Hypothalamus (tissue), 51 donors: ENCODE measurements around the gene NELL1.
"Not testable (repeated sequence)": the region's sequence is repeated elsewhere in the genome, so short reads cannot be mapped to it uniquely, and the experiment has no call there.

Source experiments
- DNase-seq, 51 donors: peaks; one replicate each; lab custom pipeline; 2025; lab: John Stamatoyannopoulos, UW

NELL1 gene

DNA sequence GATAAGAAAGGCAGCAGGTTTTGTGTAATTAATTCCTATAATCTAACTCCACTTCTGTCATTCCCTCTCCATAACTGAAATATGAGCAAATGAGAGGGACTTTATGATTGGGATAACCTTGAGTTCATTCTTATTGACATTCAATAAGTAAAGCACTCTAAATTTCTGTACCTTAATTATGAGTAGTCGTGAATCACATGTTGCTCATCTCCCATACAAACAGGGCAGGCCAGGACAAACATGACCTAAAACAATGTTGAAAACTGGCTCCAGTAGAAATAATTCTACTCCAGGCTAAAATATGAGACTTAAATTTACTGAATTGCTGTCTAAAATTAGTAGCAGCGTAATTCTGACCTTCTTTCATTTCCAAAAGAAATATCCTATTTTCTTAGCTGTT, 505.4 kb downstream of the NELL1 start:
- no peak for DNase-seq

DNA sequence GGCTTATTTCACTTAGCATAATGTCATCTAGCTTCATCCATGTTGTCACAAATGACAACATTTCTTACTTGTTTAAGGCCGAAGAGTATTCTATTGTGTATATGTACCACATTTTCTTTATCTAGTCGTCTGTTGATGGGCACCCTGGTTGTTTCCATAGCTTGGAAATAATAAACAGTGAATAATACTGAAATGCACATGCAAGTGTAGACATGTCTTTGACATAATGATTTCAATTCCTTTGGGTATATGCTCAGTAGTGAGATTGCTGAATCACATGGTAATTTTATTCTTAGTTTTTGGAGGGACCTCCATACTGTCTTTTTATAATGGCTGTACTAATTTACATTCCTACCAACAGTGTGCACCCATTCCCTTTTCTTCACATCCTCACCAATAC, 508.0 kb downstream of the NELL1 start:
- DNase-seq, result no peak

DNA sequence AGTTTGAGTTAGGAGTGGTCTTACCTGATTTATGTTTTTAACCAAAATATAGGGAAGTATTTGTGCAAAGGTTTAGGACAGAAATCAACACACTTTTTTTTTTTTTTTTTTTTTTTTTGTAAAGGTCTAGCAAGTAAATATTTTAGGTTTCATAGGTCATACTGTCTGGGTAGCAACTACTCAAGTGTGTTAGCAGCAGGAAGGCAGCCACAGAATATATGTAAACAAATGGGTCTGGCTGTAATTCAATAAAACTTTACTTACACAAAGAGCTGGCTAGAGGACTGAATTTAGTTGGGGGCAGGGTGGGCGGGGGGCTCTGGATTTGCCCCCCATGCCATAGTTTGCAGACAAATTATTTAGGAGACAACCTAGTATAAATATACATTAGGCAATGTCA, 510.4 kb downstream of the NELL1 start:
- no peak for DNase-seq

DNA sequence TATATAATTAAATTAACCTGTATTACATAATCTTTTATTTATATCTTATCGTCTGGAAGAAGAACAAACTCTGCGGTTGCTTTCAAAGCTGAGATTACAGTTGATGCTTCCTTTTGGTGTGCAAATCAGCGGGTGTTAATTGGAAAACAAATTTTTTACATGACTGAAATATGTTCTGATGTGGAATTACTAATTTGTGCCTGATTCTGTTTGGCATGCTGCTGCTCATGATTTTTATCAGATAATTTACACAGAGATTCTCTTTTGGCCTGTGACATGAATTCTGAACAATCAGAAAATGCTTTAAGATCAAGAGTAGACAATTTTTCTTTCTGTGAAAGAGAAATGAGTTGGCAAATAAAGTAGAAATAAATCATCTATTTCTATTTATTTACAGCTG, 510.8 kb downstream of the NELL1 start:
- DNase-seq, result no peak

DNA sequence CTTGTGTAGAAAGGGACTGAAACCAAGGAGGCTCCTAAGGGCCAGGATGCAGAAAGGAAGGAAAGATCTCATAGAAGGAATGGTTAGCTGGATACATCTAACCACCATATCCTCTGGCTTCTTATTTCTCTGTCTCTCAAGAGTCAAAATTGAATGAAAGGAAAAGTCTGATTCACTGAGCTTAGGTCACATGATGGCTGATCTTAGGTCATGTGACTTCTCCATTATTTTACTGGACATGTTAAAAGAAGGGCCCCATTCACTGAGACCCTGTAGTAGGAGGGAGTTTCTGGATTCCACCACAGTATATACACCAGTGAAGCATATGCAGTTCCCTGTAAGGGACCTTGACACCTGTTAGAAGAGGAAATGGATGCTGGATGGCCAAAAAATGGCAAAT, 516.6 kb downstream of the NELL1 start:
- DNase-seq, result no peak

DNA sequence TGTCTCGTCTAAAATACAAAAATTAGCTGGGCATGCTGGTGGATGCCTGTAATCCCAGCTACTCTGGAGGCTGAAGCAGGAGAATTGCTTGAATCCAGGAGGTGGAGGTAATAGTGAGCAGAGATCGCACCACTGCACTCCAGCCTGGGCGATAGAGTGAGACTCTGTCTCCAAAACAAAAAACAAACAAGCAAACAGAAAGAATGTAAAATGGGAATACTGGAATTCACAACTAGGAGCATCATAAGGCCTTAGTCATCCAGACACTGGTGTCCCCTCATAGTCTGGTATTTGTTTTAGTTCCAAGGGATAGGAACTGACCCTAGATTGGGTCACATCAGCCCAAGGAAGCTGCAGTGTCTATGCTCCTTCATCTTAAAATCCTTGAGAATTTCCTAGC, 520.8 kb downstream of the NELL1 start:
- DNase-seq, result no peak

DNA sequence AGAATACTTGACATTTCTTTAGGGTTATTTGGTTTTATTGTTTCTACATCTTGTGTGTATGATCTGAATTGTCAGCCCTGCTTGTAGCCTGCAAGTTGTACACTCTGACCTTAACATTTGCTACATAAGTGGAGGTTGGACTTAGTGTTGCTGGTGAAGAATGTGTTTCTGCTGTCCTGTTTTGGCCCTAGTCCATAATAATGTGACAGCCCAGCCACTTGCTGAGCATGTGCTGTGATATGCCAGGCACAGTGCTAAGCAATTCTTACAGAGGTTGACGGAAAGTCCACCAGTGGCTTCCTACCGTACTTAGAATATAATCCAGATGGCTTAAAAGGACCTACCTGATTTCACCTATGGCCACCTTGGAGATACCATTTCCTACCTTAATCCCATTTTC, 526.6 kb downstream of the NELL1 start:
- no peak for DNase-seq

DNA sequence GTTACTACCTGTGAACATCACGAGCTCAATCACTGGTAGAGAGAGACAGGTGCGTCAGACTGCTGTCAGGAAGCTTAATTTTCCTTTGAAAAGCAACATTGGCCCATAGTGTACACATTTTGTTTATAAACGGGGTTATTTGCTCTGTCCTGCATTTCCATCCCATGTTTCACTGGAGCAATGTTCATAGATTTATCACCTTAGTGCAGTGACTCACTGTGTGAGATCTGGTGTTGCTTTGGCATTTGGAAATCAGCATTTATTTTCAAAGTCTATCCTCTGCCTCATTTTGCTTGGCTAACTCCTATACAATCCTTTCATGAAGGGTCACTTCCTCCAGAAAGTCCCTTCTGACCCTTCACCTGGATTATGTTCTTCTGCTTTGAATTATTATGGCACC, 529.1 kb downstream of the NELL1 start:
- no peak for DNase-seq

DNA sequence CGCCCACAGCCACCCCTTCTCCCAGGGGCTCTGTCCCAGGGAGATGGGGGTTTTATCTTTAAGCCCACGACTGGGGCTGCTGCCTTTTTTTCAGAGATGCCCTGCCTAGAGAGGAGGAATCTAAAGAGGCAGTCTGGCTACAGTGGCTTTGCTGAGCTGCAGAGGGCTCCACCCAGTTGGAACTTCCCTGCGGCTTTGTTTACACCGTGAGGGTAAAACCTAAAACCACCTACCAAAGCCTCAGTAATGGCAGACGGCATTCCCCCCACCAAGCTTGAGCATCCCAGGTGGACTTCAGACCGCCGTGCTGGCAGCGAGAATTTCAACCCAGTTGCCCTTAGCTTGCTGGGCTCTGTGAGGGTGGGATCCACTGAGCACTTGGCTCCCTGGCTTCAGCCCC, 535.8 kb downstream of the NELL1 start:
- DNase-seq, result no peak

DNA sequence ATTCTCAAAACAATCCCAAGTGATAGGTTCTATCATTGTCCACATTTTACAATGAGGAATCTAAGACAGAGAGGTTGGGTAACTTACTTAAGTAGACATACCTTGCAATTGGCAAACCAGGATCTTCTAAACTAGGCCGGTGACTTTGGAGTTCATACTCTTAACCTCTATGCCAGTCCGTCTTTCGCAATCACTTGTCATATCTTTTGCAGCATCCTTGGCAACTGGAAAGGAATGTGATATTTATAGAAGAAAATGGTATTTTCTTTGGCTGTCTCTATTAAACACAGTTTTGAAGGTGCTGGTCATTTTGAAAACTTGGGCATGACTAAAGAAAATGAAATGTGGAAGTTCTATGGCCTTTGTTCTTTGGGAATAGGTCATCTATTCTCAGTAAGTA, 556.5 kb downstream of the NELL1 start:
- DNase-seq, result no peak

DNA sequence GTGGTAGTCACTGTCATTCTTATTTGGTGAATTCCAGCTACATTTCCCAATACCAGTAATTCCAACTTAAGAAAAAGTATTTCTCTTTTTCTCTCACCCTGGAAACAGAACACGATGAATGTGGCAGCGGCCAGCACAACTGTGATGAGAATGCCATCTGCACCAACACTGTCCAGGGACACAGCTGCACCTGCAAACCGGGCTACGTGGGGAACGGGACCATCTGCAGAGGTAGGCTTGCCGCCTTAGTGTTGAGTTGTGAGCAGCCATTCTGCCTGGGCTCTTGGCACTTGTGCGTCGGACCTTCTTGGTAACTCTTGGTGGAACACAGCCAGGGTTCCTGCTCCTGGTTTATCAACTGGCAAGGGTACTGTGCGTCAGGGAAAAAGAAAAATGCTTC, 559.8 kb downstream of the NELL1 start:
- DNase-seq, result no peak

DNA sequence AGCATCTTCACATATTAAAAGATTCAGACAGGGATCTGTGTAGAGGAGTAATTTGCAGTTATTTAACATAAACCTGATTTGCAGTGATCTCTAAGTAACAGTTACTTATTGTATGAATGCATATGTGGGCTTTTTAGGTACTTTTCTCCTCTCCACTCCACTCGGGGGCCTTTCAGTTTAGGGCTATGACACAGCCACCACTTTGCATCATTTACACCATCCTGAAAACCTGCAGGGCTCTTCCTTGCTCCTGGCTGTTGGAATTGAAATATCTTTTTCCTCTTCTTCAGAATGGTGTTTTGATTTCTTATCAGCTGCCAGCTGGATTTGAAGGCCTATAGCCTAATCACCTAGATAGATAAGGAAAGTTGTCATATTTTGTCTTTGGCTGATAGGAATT, 580.8 kb downstream of the NELL1 start:
- no peak for DNase-seq

DNA sequence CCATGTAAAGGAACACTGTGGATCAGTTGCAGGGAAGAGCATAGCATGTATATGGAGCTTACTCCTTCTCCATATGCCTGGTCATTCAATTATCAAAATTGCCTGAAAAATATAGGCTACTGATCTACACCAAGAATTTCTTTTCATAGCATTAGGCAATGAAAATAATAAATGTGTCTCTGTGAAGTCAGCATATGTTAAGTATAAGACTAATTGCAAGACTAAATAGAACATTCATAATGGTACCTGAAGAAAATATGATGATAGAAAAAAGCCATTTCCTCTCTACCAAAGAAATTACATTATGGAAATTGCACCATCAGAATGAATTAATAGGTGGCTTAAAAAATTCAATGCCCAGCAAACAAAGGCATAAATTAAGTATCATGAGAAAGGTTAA, 584.7 kb downstream of the NELL1 start:
- no peak for DNase-seq

DNA sequence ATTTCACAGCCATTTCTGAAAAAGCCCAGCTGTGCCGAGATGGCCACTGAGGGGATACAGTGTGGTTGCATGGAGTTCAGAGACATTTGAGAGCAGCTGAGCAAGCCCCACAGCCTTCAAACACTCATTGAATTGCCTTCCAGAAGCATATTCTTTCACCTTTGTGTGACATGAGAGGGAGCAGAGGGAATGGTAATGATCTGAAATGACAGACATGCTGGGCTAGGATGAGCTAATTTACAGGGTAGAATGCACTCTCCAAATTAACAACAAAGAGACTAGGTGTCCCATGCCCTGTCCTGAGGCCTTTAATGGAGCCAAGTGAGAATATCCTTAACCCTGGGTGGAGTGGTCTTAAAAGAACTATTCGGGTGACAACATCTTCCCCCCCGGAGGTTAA, 585.4 kb downstream of the NELL1 start:
- no peak for DNase-seq

DNA sequence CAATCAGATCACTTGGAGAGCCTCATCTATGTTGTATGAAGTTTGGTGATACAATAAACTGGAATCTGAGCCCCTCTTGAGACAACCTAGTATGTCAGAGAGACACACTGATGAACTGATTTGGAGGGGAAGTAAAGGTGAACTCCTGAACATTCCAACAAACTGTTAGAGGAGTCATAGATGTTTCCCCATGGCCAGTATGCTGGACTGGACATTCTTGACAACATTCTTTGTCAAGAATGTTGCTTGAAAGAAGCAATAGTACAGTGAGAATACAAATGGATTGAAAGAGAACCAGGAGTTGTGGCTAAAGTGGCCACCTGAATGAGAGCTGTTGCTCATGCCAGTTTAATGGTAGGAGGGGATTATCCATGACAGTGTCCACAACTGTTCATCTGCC, 588.1 kb downstream of the NELL1 start:
- no peak for DNase-seq

DNA sequence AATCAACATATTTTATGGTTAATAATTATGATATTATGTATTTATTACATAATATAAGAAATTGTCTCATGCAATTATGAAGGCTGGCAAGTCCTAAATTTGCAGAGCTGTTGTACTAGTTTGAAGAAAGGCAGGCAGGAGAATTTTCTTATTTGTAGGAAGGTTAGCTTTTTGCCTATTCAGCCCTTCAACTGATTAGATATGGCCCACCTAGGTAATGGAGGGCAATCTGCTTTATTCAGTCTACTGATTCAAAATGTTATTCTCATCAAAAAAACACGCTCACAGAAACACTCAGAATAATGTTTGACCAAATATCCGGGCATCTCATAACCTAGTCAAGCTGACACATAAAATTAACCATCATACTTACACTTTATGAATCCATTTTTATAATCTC, 589.0 kb downstream of the NELL1 start:
- no peak for DNase-seq

DNA sequence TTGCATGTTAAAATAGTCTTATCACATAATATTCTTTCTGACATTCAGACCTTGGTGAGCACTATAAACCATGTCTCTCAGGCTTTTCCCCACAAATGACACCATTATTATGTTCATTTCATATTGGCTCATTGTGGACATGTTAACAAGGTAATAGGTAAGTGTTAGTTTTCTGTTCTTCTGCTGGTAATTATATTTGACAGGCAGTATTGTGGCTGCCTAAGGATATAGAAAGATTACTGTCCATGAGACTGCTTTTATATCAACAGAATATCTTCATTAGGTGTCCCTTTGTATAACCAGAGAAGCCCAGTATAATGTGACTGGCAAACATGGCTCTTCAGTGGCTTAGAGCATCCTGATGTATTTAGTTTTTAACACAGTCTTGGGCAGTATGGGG, 590.7 kb downstream of the NELL1 start:
- DNase-seq, result no peak

DNA sequence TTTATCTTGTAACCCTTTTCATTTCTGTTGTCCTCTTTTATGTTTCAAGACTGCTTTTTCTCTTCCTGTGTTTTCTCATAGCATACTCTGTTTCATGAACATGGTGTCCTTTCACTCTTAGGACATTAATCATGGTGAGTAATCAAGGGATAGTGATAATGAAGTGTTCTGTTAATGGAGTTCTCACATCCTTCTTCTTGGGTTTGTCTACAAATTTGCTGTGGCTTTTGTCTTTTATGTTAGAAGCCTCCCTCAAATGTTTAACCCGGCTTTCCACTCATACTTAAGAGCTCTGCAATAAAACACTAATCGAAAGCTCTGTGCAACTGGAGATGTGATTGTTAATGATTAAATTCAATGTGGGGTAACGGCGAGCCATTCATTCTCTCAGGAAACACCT, 593.6 kb downstream of the NELL1 start:
- DNase-seq, result no peak

DNA sequence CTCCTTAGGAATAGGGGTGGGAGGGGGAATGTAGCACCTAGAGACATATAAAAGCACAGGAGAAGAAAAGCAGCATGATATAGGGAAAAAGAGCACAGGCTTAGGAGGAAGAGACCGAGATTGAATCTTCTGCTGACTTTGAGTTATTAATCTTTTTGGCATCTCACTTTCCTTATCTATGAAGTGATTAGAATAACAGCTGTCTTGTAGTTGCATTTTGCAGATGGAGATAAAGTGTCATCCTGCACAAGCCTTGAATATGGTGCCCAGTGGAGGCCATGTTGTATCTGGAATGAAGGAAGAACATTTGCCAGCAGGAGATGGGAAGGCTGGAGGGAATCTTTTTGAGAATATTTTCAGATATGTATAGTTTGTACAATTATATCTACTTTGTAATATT, 594.7 kb downstream of the NELL1 start:
- no peak for DNase-seq

DNA sequence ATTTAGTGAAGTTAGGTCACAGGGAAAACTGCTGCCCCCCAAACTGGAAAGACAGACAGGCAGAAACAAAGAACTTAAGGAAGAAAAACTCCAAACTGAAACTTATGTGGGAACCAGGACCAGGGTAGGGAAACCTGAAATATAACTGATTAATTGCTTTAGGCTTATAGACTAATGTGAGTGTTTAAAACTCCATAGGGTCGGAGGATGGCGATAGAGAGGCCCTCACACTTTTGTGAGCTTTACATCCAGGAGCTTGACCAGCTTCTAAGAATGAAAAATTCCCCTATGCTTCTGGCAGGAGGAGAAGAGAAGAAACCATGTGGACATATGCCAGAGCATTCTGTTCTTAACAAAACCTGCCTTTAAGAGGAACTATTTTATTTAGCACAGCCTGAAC, 598.6 kb downstream of the NELL1 start:
- DNase-seq, result no peak

DNA sequence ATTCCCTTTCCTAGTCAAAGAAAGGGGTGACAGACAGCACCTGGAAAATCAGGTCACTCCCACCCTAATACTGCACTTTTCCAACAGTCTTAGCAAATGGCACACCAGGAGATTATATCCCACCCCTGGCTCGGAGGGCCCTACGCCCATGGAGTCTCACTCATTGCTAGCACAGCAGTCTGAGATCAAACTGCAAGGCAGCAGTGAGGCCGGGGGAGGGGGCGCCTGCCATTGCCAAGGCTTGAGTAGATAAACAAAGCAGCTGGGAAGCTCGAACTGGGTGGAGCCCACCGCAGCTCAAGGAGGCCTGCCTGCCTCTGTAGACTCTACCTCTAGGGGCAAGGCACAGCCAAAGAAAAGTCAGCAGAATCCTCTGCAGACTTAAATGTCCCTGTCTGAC, 602.8 kb downstream of the NELL1 start:
- DNase-seq, result not testable (repeated sequence)

DNA sequence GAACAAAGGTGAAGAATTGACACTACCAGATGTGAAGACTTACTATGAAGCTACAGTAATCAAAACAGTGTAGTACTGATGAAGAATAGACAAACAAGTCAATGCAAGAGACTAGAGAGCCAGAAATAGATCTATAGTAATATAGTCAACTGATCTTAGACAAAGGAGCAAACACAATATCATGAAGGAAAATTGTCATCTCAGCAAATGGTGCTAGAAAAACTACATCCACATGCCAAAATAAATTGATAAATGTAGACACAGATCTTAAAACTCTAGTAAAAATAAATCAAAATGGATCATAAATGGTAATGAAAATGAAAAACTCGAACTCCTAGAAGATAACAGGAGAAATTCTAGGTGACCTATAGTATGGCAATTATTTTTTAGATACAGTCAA, 609.5 kb downstream of the NELL1 start:
- no peak for DNase-seq

DNA sequence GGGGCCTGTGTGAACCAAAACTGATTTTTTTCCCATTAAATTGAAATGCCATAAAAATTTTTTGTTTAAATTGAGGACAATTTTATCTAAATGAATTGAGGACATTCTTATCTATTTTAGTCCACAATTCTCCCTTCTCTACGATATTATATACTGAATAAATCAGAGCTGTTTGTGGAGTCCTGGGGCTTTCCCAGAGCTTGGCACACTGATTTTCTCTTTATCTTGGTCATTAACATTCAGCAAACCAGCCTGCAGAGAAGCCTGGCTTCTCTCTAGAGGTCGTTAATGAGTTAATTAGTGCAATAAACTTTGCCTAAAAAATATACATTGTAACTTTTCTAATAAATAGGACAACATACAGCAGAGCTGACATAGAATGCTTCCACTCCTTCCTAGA, 615.7 kb downstream of the NELL1 start:
- DNase-seq, result no peak

DNA sequence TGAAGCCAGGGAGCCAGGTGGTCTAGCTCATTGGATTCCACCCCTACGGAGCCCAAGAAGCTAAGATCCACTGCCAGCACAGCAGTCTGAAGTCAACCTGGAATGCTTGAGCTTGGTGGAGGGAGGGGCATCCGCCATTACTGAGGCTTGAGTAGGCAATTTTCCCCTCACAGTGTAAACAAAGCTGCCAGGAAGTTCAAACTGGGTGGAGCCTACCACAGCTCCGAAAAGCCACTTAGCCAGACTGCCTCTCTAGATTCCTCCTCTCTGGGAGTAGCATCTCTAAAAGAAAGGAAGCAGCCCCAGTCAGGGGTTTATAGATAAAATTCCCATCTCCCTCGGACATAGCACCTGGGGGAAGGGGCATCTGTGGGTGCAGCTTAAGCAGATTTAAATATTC, 620.3 kb downstream of the NELL1 start:
- no peak for DNase-seq
